ENCODE results near the gene CD22. TPM values are rescaled to one million over a fixed set of nuclear protein-coding genes. Genes with fewer than 3 reads are reported as not detected.

The CD22 gene
- total and polyA plus RNA-seq, 2 of the 13 experiments (the other 11 are each of a cell fraction or from before 2014, with no cell fraction given): 0.71 to 1.7 TPM

DNA sequence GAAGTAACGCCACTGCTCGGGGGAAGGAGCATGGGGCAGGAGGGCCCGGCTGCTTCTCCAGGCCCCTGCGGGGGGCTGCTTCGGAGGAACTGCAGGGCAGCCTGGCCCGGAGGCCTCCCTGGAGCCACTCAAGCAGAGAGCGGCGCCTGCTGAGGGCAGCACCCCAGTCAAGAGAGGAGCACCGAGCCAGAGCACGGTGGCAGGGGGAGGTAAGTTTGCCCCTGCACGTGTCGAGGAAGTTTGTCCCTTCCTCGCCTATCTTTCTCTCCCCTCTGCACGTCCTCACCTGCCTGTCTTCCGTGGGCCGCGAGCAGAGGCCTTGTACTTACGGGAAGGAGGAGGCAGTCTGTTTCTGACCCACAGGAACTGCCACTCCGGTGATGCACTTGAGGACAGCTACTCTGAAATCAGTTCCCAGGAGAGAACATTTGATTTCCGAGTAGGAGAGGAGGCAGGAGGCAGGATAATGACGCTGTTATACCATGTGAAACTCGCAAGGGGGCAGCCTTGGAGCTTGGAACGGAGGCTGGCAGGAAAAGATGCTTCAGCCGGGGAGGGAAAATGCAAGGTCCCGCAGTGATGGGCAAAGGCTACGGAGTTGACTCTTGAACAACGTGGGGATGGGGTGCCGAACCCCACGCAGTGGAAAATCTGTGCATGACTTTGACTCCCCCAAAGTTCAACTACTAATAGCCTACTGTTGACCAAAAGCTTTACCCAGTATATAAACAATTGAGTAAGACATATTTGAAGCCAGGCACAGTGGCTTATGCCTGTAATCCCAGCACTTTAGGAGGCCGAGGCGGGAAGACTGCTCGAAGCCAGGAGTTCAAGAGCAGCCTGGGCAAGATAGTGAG, 23.7 kb downstream of the CD22 start (continued):
- no peak for TF ChIP-seq RNF2 (conservative IDR thresholded peaks at IDR 0.05; ENCODE audit: low read depth)
- no peak for TF ChIP-seq ZNF543 (CRISPR knock-in tag; IDR thresholded peaks at IDR 0.05)
- TF ChIP-seq ATRX (CRISPR knock-in tag; IDR thresholded peaks at IDR 0.05; ENCODE audit: borderline replicate concordance): no peak
- TF ChIP-seq, protein P1, sequence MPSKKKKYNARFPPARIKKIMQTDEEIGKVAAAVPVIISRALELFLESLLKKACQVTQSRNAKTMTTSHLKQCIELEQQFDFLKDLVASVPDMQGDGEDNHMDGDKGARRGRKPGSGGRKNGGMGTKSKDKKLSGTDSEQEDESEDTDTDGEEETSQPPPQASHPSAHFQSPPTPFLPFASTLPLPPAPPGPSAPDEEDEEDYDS (CRISPR knock-in tag; IDR thresholded peaks at IDR 0.05): 0 out of 2 replicates have a peak, but pooled peaks have one; percentile 24
- no peak for TF ChIP-seq GLI4 (CRISPR knock-in tag; IDR thresholded peaks at IDR 0.05; ENCODE audit: borderline replicate concordance)
- TF ChIP-seq ZNF772 (CRISPR knock-in tag; IDR thresholded peaks at IDR 0.05): 0 out of 2 replicates have a peak, but pooled peaks have one; percentile 68
- TF ChIP-seq ETV5 (CRISPR knock-in tag; IDR thresholded peaks at IDR 0.05; ENCODE audit: borderline replicate concordance): peak; percentile 74; the same call in 1 of the 2 replicates
- TF ChIP-seq ZNF570 (CRISPR knock-in tag; IDR thresholded peaks at IDR 0.05; ENCODE audit: borderline replicate concordance): no peak
- TF ChIP-seq RELA (CRISPR knock-in tag; IDR thresholded peaks at IDR 0.05): no peak; the same call in 1 of the 2 replicates
- peak; percentile 50; the same call in 1 of the 2 replicates for TF ChIP-seq MIER2 (CRISPR knock-in tag; IDR thresholded peaks at IDR 0.05)
- TF ChIP-seq, protein P2, sequence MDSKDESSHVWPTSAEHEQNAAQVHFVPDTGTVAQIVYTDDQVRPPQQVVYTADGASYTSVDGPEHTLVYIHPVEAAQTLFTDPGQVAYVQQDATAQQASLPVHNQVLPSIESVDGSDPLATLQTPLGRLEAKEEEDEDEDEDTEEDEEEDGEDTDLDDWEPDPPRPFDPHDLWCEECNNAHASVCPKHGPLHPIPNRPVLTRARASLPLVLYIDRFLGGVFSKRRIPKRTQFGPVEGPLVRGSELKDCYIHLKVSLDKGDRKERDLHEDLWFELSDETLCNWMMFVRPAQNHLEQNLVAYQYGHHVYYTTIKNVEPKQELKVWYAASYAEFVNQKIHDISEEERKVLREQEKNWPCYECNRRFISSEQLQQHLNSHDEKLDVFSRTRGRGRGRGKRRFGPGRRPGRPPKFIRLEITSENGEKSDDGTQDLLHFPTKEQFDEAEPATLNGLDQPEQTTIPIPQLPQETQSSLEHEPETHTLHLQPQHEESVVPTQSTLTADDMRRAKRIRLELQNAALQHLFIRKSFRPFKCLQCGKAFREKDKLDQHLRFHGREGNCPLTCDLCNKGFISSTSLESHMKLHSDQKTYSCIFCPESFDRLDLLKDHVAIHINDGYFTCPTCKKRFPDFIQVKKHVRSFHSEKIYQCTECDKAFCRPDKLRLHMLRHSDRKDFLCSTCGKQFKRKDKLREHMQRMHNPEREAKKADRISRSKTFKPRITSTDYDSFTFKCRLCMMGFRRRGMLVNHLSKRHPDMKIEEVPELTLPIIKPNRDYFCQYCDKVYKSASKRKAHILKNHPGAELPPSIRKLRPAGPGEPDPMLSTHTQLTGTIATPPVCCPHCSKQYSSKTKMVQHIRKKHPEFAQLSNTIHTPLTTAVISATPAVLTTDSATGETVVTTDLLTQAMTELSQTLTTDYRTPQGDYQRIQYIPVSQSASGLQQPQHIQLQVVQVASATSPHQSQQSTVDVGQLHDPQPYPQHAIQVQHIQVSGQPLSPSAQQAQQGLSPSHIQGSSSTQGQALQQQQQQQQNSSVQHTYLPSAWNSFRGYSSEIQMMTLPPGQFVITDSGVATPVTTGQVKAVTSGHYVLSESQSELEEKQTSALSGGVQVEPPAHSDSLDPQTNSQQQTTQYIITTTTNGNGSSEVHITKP (CRISPR knock-in tag; IDR thresholded peaks at IDR 0.05; ENCODE audit: low read depth): no peak
- TF ChIP-seq ZNF446 (CRISPR knock-in tag; IDR thresholded peaks at IDR 0.05): no peak
- TF ChIP-seq ZNF629 (CRISPR knock-in tag; conservative IDR thresholded peaks at IDR 0.05): no peak
- TF ChIP-seq ZNF557 (CRISPR knock-in tag; IDR thresholded peaks at IDR 0.05): no peak
- no peak; the same call in 1 of the 2 replicates for TF ChIP-seq ZNF788 (CRISPR knock-in tag; IDR thresholded peaks at IDR 0.05; ENCODE audit: borderline replicate concordance)
- no peak for TF ChIP-seq ZNF776 (CRISPR knock-in tag; IDR thresholded peaks at IDR 0.05)
- TF ChIP-seq, protein P3, sequence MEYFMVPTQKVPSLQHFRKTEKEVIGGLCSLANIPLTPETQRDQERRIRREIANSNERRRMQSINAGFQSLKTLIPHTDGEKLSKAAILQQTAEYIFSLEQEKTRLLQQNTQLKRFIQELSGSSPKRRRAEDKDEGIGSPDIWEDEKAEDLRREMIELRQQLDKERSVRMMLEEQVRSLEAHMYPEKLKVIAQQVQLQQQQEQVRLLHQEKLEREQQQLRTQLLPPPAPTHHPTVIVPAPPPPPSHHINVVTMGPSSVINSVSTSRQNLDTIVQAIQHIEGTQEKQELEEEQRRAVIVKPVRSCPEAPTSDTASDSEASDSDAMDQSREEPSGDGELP (IDR thresholded peaks at IDR 0.05; ENCODE audit: borderline replicate concordance, low read depth): no peak
- TF ChIP-seq WIZ (CRISPR knock-in tag; IDR thresholded peaks at IDR 0.05): peak; percentile 70; the same call in 1 of the 2 replicates
- TF ChIP-seq ZFY (CRISPR knock-in tag; IDR thresholded peaks at IDR 0.05): no peak
- no peak for TF ChIP-seq CCAR2 (optimal IDR thresholded peaks at IDR 0.05; ENCODE audit: low read depth, low read length)
- TF ChIP-seq MTF2 (CRISPR knock-in tag; IDR thresholded peaks at IDR 0.05; ENCODE audit: borderline replicate concordance): no peak
- no peak for TF ChIP-seq KLF13 (CRISPR knock-in tag; IDR thresholded peaks at IDR 0.05)
- no peak for TF ChIP-seq MAZ (IDR thresholded peaks at IDR 0.05; ENCODE audit: borderline replicate concordance, low read depth, low read length)
- TF ChIP-seq MAZ (CRISPR knock-in tag; IDR thresholded peaks at IDR 0.05; ENCODE audit: low read depth): no peak
- peak; percentile 52; the same call in 1 of the 2 replicates for TF ChIP-seq ELF3 (CRISPR knock-in tag; IDR thresholded peaks at IDR 0.05)
- TF ChIP-seq ATF7-NPFF (CRISPR knock-in tag; IDR thresholded peaks at IDR 0.05; ENCODE audit: low read depth): no peak
- TF ChIP-seq KLF9 (CRISPR knock-in tag; IDR thresholded peaks at IDR 0.05; ENCODE audit: low read depth): no peak

Measured in HepG2 (cell line).